Measurements from ENCODE around the gene CPSF2. TPM values are rescaled to one million over a fixed set of nuclear protein-coding genes. Genes with fewer than 3 reads are reported as not detected.

The CPSF2 gene
- total and polyA plus RNA-seq, 2 of the 13 experiments (the other 11 are each of a cell fraction or from before 2014, with no cell fraction given): 14.3 to 67.9 TPM

DNA sequence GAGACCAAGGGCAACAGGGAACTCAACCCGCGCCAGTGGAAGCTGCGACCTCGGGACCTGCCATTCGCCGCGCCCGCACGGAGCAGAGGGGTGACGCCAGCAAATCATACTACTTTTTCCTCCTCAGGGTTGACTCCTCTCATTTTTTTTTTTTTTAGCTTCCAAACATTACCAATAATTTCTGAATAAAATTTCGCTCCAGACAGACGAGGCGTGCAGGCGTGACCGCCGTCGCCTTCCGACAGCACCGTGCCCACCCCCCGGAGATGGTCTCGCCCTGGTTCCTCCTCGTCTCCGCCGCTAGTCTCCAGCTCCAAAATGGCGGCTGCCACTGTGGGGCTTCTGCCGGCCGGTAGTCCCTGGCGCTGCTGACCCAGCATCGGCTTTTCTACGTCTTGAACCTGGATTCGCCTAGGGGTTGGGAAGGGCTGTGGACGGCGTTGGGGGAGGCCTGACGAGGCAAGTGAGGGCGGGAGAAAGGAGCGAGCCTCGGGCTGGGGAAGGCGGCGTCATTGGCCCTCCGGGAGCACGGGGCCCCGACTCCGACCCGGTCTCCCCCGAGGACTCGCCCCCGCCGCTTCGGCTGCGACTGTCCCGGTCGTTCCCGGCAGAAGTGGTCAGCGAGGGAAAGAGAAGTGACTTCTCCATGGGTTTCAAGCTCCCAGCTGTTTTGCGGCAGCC lies at the start of gene CPSF2, which contains the start of gene NDUFB1 (continued):
- TF ChIP-seq ZNF337 (CRISPR knock-in tag; IDR thresholded peaks at IDR 0.05; ENCODE audit: borderline replicate concordance, low read depth) (no peak), HOXA3 (CRISPR knock-in tag; IDR thresholded peaks at IDR 0.05) (peak; percentile 52; the same call in 1 of the 2 replicates), ZC3H4 (CRISPR knock-in tag; IDR thresholded peaks at IDR 0.05; ENCODE audit: borderline replicate concordance) (no peak), SCMH1 (CRISPR knock-in tag; IDR thresholded peaks at IDR 0.05; ENCODE audit: borderline replicate concordance) (no peak), PRMT3 (CRISPR knock-in tag; IDR thresholded peaks at IDR 0.05; ENCODE audit: borderline replicate concordance, low read depth) (no peak), ZNF292 (CRISPR knock-in tag; IDR thresholded peaks at IDR 0.05; ENCODE audit: borderline replicate concordance, low read depth) (no peak), PTBP1 (IDR thresholded peaks at IDR 0.05; ENCODE audit: low read depth, low read length, poor library complexity, severe bottlenecking) (no peak), GTF2F1 (IDR thresholded peaks at IDR 0.05; ENCODE audit: low read length) (no peak; the same call in 1 of the 2 replicates), SP5 (CRISPR knock-in tag; IDR thresholded peaks at IDR 0.05; ENCODE audit: borderline replicate concordance, low read depth) (no peak), KMT2B (CRISPR knock-in tag; IDR thresholded peaks at IDR 0.05) (peak; percentile 79; the same call in 1 of the 2 replicates), ZNF33A (CRISPR knock-in tag; IDR thresholded peaks at IDR 0.05; ENCODE audit: borderline replicate concordance) (0 out of 2 replicates have a peak, but pooled peaks have one; percentile 53), HMGA1 (CRISPR knock-in tag; conservative IDR thresholded peaks at IDR 0.05) (no peak), ERF (CRISPR knock-in tag; IDR thresholded peaks at IDR 0.05) (peak; percentile 63; the same call in 1 of the 2 replicates), IKZF4 (CRISPR knock-in tag; IDR thresholded peaks at IDR 0.05; ENCODE audit: borderline replicate concordance, low read depth, not compliant biosample characterization) (peak; percentile 70), KDM6A (CRISPR knock-in tag; IDR thresholded peaks at IDR 0.05; ENCODE audit: low read depth) (no peak), SRSF1 (optimal IDR thresholded peaks at IDR 0.05; ENCODE audit: low read depth, low read length) (no peak), MXD4 (CRISPR knock-in tag; IDR thresholded peaks at IDR 0.05) (no peak), ARNTL (CRISPR knock-in tag; IDR thresholded peaks at IDR 0.05) (0 out of 2 replicates have a peak, but pooled peaks have one; percentile 31), SMARCC2 (IDR thresholded peaks at IDR 0.05) (no peak)
- TF ChIP-seq, protein P1, sequence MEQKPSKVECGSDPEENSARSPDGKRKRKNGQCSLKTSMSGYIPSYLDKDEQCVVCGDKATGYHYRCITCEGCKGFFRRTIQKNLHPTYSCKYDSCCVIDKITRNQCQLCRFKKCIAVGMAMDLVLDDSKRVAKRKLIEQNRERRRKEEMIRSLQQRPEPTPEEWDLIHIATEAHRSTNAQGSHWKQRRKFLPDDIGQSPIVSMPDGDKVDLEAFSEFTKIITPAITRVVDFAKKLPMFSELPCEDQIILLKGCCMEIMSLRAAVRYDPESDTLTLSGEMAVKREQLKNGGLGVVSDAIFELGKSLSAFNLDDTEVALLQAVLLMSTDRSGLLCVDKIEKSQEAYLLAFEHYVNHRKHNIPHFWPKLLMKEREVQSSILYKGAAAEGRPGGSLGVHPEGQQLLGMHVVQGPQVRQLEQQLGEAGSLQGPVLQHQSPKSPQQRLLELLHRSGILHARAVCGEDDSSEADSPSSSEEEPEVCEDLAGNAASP (CRISPR knock-in tag; IDR thresholded peaks at IDR 0.05; ENCODE audit: borderline replicate concordance): 0 out of 2 replicates have a peak, but pooled peaks have one; percentile 17
- TF ChIP-seq, protein P2, sequence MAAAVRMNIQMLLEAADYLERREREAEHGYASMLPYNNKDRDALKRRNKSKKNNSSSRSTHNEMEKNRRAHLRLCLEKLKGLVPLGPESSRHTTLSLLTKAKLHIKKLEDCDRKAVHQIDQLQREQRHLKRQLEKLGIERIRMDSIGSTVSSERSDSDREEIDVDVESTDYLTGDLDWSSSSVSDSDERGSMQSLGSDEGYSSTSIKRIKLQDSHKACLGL (CRISPR knock-in tag; IDR thresholded peaks at IDR 0.05): no peak
- TF ChIP-seq, protein P3, sequence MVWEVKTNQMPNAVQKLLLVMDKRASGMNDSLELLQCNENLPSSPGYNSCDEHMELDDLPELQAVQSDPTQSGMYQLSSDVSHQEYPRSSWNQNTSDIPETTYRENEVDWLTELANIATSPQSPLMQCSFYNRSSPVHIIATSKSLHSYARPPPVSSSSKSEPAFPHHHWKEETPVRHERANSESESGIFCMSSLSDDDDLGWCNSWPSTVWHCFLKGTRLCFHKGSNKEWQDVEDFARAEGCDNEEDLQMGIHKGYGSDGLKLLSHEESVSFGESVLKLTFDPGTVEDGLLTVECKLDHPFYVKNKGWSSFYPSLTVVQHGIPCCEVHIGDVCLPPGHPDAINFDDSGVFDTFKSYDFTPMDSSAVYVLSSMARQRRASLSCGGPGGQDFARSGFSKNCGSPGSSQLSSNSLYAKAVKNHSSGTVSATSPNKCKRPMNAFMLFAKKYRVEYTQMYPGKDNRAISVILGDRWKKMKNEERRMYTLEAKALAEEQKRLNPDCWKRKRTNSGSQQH (CRISPR knock-in tag; IDR thresholded peaks at IDR 0.05; ENCODE audit: low read depth): 0 out of 2 replicates have a peak, but pooled peaks have one; percentile 32
- TF ChIP-seq, protein P4, sequence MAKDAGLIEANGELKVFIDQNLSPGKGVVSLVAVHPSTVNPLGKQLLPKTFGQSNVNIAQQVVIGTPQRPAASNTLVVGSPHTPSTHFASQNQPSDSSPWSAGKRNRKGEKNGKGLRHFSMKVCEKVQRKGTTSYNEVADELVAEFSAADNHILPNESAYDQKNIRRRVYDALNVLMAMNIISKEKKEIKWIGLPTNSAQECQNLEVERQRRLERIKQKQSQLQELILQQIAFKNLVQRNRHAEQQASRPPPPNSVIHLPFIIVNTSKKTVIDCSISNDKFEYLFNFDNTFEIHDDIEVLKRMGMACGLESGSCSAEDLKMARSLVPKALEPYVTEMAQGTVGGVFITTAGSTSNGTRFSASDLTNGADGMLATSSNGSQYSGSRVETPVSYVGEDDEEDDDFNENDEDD (CRISPR knock-in tag; IDR thresholded peaks at IDR 0.05; ENCODE audit: borderline replicate concordance): no peak
- TF ChIP-seq, protein P5, sequence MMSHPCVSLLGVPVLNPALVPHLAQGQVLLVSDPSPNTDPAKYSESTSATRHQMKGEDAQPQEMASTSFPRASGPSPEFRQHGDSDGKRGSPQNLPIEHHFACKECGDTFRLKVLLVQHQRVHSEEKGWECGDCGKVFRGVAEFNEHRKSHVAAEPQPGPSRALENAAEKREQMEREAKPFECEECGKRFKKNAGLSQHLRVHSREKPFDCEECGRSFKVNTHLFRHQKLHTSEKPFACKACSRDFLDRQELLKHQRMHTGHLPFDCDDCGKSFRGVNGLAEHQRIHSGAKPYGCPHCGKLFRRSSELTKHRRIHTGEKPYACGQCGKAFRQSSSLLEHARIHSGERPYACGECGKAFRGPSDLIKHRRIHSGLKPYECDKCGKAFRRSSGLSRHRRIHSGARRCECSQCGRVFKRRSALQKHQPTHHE (CRISPR knock-in tag; IDR thresholded peaks at IDR 0.05; ENCODE audit: borderline replicate concordance): peak; percentile 41; the same call in 1 of the 2 replicates
